ENCODE measurements around the gene PAFAH2.

GRCh38 chr1:25985670-25986069 lies 12.2 kb downstream of the PAFAH2 start:
- no peak for TF ChIP-seq GATA3 (IDR thresholded peaks at IDR 0.05; ENCODE audit: low read depth, low read length)
- TF ChIP-seq GATA2 (IDR thresholded peaks at IDR 0.05; ENCODE audit: low read depth, low read length): no peak

All from SH-SY5Y (cell line).